ENCODE measurements around the gene SPRED1.

SPRED1 gene

GRCh38 chr15:38254051-38254883 lies 1.6 kb downstream of the SPRED1 start:
- CTCF ChIA-PET, result interaction anchor here (0.6 to 1.0 kb wide), 2 partner anchors 256 to 258 kb away, joined by 3 read pairs; no protein-coding TSS in a partner anchor
- POLR2A ChIA-PET, result no interaction called here
- peak overlapping the region; percentile 30; the same call in 1 of the 2 replicates for H3K27ac ChIP-seq (ENCODE audit: extremely low read depth, low read depth, low read length)

More at GRCh38 chr15:38254051-38254883, 1.6 kb downstream of the SPRED1 start:
- Histone ChIP-seq H3K4me1 (ENCODE audit: control insufficient read depth, insufficient read depth, low read length) (peaks cover 7% of the 10 kb centered on the region; the same call in 1 of the 2 replicates), H3K36me3 (ENCODE audit: control insufficient read depth in 2 of 2, insufficient read depth in 1 of 2, low read length in 2 of 2) (no peaks in the 10 kb centered on the region), H3K4me3 (ENCODE audit: low read depth, low read length) (peak overlapping the region; percentile 79), H3K9me3 (ENCODE audit: control insufficient read depth, insufficient read depth, low read depth, low read length) (no peaks in the 10 kb centered on the region)
- TF ChIP-seq ZNF391 (tag by site-specific recombination; IDR thresholded peaks at IDR 0.05; ENCODE audit: borderline replicate concordance, low read depth), result no peak
- TF ChIP-seq SCRT2 (tag by site-specific recombination; IDR thresholded peaks at IDR 0.05), result no peak
- TF ChIP-seq ZIC2 (tag by site-specific recombination; IDR thresholded peaks at IDR 0.05), result no peak
- TF ChIP-seq ZNF335 (tag by site-specific recombination; conservative IDR thresholded peaks at IDR 0.05), result peak; percentile 35; the same call in 1 of the 2 replicates
- 0 out of 2 replicates have a peak, but pooled peaks have one; percentile 33 for TF ChIP-seq ZBTB44 (tag by site-specific recombination; IDR thresholded peaks at IDR 0.05)
- 0 out of 2 replicates have a peak, but pooled peaks have one; percentile 40 for TF ChIP-seq INSM2 (tag by site-specific recombination; IDR thresholded peaks at IDR 0.05)
- TF ChIP-seq ZNF488 (tag by site-specific recombination; IDR thresholded peaks at IDR 0.05), result no peak
- TF ChIP-seq ZNF341 (tag by site-specific recombination; IDR thresholded peaks at IDR 0.05; ENCODE audit: low read depth), result peak; percentile 73
- no peak for TF ChIP-seq ZNF677 (tag by site-specific recombination; IDR thresholded peaks at IDR 0.05)
- TF ChIP-seq PRDM10 (tag by site-specific recombination; IDR thresholded peaks at IDR 0.05), result peak; percentile 42; the same call in 1 of the 2 replicates
- peak; percentile 28; the same call in 1 of the 2 replicates for TF ChIP-seq GLIS1 (tag by site-specific recombination; IDR thresholded peaks at IDR 0.05)
- 0 out of 2 replicates have a peak, but pooled peaks have one; percentile 34 for TF ChIP-seq ZXDB (tag by site-specific recombination; IDR thresholded peaks at IDR 0.05)
- peak; percentile 42; the same call in 1 of the 2 replicates for TF ChIP-seq ZBTB20 (tag by site-specific recombination; IDR thresholded peaks at IDR 0.05)
